ENCODE results near the gene LEKR1. TPM values are rescaled to one million over a fixed set of nuclear protein-coding genes. Genes with fewer than 3 reads are reported as not detected.

LEKR1 gene
- polyA plus RNA-seq, 1 experiment, result 0.12 TPM

DNA sequence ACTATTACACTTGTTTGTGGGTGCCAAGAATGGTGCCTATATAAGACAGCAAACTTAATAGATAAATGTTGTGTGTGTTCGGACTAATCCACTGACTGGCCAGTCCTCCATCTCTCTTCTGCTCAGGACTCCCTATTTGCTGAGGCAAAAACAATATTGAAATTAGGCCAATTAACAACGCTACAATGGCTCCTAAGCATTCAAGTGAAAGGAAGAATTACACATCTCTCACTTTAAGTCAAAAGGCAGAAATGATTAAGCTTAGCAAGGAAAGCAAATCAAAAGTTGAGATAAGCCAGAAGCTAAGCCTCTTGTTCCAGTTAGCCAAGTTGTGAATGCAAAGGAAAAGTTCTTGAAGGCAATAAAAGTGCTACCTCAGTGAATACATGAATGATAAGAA is 206.8 kb downstream of the LEKR1 start:
- no peak for DNase-seq (ENCODE audit: low read depth)
- ChIA-PET CTCF (no interaction called here), POLR2A (no interaction called here)
- Histone ChIP-seq H3K27me3 (ENCODE audit: control insufficient read depth, insufficient read depth, low read length) (no peaks in the 10 kb centered on the region), H3K36me3 (ENCODE audit: control insufficient read depth, insufficient read depth, low read length) (no peaks in the 10 kb centered on the region), H3K4me3 (ENCODE audit: low read depth, low read length) (no peak overlapping the region)
- TF ChIP-seq, protein P1, sequence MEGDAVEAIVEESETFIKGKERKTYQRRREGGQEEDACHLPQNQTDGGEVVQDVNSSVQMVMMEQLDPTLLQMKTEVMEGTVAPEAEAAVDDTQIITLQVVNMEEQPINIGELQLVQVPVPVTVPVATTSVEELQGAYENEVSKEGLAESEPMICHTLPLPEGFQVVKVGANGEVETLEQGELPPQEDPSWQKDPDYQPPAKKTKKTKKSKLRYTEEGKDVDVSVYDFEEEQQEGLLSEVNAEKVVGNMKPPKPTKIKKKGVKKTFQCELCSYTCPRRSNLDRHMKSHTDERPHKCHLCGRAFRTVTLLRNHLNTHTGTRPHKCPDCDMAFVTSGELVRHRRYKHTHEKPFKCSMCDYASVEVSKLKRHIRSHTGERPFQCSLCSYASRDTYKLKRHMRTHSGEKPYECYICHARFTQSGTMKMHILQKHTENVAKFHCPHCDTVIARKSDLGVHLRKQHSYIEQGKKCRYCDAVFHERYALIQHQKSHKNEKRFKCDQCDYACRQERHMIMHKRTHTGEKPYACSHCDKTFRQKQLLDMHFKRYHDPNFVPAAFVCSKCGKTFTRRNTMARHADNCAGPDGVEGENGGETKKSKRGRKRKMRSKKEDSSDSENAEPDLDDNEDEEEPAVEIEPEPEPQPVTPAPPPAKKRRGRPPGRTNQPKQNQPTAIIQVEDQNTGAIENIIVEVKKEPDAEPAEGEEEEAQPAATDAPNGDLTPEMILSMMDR (IDR thresholded peaks at IDR 0.05; ENCODE audit: insufficient read depth, low read depth, low read length), result no peak

DNA sequence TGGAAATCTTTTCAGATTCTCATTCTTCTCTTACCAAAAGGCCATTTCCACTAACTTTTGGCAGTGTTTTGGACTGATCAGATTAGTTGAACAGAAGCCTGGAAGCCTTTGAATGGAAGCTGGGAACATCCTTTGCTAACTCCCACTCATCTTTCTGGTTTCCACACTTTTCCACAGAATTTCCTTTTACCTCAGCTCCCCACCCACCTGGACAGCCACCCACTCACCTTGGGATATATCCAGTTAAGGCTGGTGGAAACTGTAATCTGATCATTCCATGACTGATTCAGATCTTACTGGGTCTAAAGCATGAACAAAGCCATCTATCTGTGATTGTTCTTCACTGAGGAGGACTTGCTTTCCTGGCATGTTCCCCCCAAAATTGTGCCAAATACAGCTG is 214.3 kb downstream of the LEKR1 start:
- CTCF ChIA-PET, result no interaction called here
- no peak for DNase-seq (ENCODE audit: low read depth)
- POLR2A ChIA-PET, result no interaction called here

DNA sequence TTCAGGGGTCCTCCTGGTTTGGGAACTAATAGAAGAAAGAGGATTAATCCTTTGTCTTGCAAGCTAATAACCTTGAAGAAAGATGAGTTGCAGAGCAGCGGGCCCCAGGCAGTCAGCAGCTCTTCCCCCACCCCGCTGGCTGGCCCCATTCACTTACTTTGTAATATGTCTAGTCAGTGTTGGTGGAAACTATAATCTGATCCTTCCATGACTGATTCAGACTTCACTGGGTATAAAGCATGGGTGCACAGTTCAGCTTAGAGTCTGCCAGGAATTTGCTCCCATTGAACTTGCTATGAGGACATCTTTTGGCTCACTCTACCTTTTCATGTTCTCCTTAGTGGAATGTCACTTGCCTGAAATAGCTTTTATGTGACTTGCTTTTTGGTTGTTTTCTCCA is 216.1 kb downstream of the LEKR1 start:
- Histone ChIP-seq H3K36me3 (ENCODE audit: control insufficient read depth, insufficient read depth, low read length) (no peaks in the 10 kb centered on the region), H3K4me3 (ENCODE audit: low read depth, low read length) (no peak overlapping the region), H3K27me3 (ENCODE audit: control insufficient read depth, insufficient read depth, low read length) (0 out of 2 replicates have a peak, but pooled peaks cover 2% of the 10 kb centered on the region)
- POLR2A ChIA-PET, result no interaction called here
- CTCF ChIA-PET, result interaction anchor here (0.6 to 1.1 kb wide), 2 partner anchors 17 to 32 kb away, joined by 3 to 4 read pairs; no protein-coding TSS in a partner anchor
- TF ChIP-seq, protein P1 (IDR thresholded peaks at IDR 0.05; ENCODE audit: insufficient read depth, low read depth, low read length), result no peak
- no peak for DNase-seq (ENCODE audit: low read depth)

More for the DNA sequence above, 214.3 kb downstream of the LEKR1 start:
- Histone ChIP-seq H3K4me3 (ENCODE audit: low read depth, low read length) (no peak overlapping the region), H3K27me3 (ENCODE audit: control insufficient read depth, insufficient read depth, low read length) (0 out of 2 replicates have a peak, but pooled peaks cover 2% of the 10 kb centered on the region), H3K36me3 (ENCODE audit: control insufficient read depth, insufficient read depth, low read length) (no peaks in the 10 kb centered on the region)
- TF ChIP-seq, protein P1 (IDR thresholded peaks at IDR 0.05; ENCODE audit: insufficient read depth, low read depth, low read length), result no peak

DNA sequence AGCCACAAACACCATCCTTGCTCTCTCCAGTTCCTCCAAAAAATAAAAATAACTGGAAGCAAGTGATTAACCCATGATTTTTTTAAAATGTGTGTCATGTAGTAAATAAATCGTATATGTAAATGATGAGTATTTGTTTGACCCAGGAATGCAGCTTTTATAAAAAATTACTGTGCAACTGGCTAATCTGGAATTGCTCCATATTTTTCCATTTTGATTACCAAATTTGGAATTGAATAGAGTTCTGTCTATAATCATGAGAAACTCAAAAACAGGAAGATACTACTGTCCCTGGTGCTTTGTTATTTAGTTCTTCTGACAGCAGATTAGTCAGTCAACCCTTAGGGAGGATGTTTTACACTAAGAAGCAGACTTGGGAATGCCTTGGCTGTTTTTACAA is 217.6 kb downstream of the LEKR1 start:
- 0 out of 2 replicates have a peak, but pooled peaks cover 2% of the 10 kb centered on the region for H3K27me3 ChIP-seq (ENCODE audit: control insufficient read depth, insufficient read depth, low read length)
- no peaks in the 10 kb centered on the region for H3K36me3 ChIP-seq (ENCODE audit: control insufficient read depth, insufficient read depth, low read length)
- ChIA-PET CTCF (no interaction called here), POLR2A (no interaction called here)
- no peak for DNase-seq (ENCODE audit: low read depth)
- no peak overlapping the region for H3K4me3 ChIP-seq (ENCODE audit: low read depth, low read length)
- TF ChIP-seq, protein P1 (IDR thresholded peaks at IDR 0.05; ENCODE audit: insufficient read depth, low read depth, low read length), result no peak

DNA sequence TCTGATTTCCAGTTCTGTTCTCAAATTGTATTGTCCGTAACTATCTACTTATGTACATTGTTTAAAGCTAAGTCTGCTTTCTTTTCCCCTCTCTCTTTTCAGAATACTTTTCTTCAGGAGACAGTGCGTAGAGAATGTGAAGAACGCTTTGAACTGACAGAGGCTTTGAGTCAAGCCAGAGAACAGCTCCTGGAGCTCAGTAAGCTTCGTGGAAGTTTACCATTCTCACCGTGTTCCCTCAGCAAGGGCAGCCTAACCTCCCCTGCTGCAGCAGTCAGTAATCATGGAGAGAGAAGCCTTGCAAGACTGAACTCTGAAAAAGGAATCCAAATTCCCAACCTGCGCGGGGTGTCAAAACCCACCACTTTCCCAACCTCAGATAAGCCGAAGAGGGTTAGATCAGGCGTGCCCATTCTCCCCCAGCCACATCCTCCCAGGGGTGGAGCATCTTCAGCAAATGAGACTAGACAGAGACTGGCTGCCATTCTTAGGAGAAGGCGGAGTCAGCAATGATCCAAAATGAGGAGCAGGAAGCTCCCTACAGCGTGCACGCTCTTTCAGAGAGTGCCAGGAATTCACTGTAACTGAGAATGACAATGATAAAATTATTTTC is 219.2 kb downstream of the LEKR1 start:
- CTCF ChIA-PET, result interaction anchor here (0.6 to 0.9 kb wide), 2 partner anchors 11 kb away, joined by 3 to 5 read pairs; no protein-coding TSS in a partner anchor
- H3K4me3 ChIP-seq (ENCODE audit: low read depth, low read length), result no peak overlapping the region
- DNase-seq (ENCODE audit: low read depth), result no peak
- H3K27me3 ChIP-seq (ENCODE audit: control insufficient read depth, insufficient read depth, low read length), result 0 out of 2 replicates have a peak, but pooled peaks cover 2% of the 10 kb centered on the region
- POLR2A ChIA-PET, result no interaction called here
- TF ChIP-seq, protein P1 (IDR thresholded peaks at IDR 0.05; ENCODE audit: insufficient read depth, low read depth, low read length), result no peak
- H3K36me3 ChIP-seq (ENCODE audit: control insufficient read depth, insufficient read depth, low read length), result no peaks in the 10 kb centered on the region
